Left lung (tissue), 10 donors: Measurements from ENCODE around the gene RBM20. TPM values are rescaled to one million over a fixed set of nuclear protein-coding genes. Genes with fewer than 3 reads are reported as not detected.
A peak's percentile ranks its signal among the peaks of the same experiment; 100 is the strongest.

Source experiments
- ATAC-seq: fragments of 200-7000 bp; cut with Tn5 transposase; one replicate; pipeline ENCODE4 v1.9.1; 2020; ENCODE audit warnings: moderate library complexity
- DNase-seq, 4 donors: peaks; one replicate each; pipeline ENCODE4 v3.0.0-alpha.2; 2013 to 2020
- H3K27ac ChIP-seq, 2 donors: fragments of 200-600 bp; sonication (generic) in 1 of 2; one replicate each; pipeline versions ENCODE4 v1.5.0 to v1.8.0; 2020 to 2021
- H3K27me3 ChIP-seq, 2 donors: fragments of 200-600 bp; sonication (generic) in 1 of 2; one replicate each; pipeline versions ENCODE4 v1.5.0 to v1.8.0; 2020 to 2021
- H3K36me3 ChIP-seq, 2 donors: fragments of 200-600 bp; sonication (generic) in 1 of 2; one replicate each; pipeline versions ENCODE4 v1.5.0 to v1.8.0; 2020 to 2021
- H3K4me1 ChIP-seq, 2 donors: fragments of 200-600 bp; one replicate each; pipeline ENCODE4 v1.8.0; 2021
- H3K4me3 ChIP-seq, 2 donors: fragments of 200-600 bp; sonication (generic) in 1 of 2; one replicate each; pipeline versions ENCODE4 v1.5.0 to v1.8.0; 2020 to 2021; ENCODE audit warnings: mild to moderate bottlenecking in 1 of 2
- H3K9me3 ChIP-seq, 2 donors: fragments of 200-600 bp; sonication (generic) in 1 of 2; one replicate each; pipeline versions ENCODE4 v1.5.0 to v1.8.0; 2020 to 2021
- intact Hi-C, 2 donors: fragments of 100-400 bp; cut with DNase I; formaldehyde crosslinking; loops; one replicate each; pipeline versions ENCODE4 v1.11.2 to v1.14.2; 2022
- polyA plus RNA-seq, 6 donors: library from polyadenylated mRNA; unstranded; fragments of 120-200 nt; gene quantifications; one replicate each; pipeline ENCODE4 v1.2.1, GENCODE V29; 2013; ENCODE audit not compliant: insufficient read length in 6 of 6
- total RNA-seq, 2 donors: library from RNA; stranded (reverse); fragmentation: NEBNext Ultra II Directional; extraction: Animal tissue kit (Norgen Biotek cat#: 25700); gene quantifications; one replicate each; pipeline ENCODE4 v1.2.1, GENCODE V29; 2021
- TF ChIP-seq, protein P1 (sequence below), 2 donors: fragments of 200-600 bp; sonication (generic) in 1 of 2; IDR thresholded peaks; one replicate each; pipeline versions ENCODE4 v1.5.0 to v1.8.0; 2021; ENCODE audit warnings: antibody characterized with exemption in 2 of 2
- donor health status: DM: no; HTN: yes; CAD: no.
- donor health status: DM: no; HTN: no; CAD: no.

Gene RBM20
- total and polyA plus RNA-seq, 8 donors: 0.55 to 1.8 (median 1.1) TPM

DNA sequence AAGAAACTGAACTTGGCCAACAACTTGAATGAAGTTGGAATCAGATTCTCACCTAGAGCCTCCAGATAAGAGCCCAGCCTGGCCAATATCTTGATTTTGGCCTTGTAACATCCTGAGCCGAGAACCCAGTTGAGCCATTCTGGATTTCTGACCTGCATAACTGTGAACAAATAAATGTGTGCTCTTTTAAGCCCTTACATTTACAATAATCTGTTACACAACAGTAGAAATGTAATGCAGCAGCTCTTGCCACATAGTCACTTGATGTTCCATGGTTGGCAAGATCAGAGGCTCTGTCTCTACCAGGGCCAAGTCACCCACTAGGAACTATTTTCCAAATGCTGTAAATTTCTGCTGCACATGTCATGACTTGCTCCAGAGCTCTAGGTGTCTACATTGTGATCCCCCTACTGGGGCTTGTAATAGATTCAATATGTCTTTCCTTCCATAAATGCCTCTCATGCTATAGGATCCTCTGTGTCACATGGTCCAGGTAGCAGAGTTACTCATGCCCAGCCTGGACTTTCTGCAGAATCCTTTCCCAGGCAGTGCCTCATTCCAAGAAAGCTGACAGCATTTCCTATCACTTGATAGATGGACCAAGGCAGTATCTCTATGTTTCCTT is 11.4 kb upstream of the RBM20 start:
- Histone ChIP-seq H3K27me3 (peaks cover 4 to 33% of the 10 kb centered on the region in 2 donors), H3K4me3 (no peak overlapping the region), H3K4me1 (no peaks in the 10 kb centered on the region), H3K36me3 (no peaks in the 10 kb centered on the region), H3K9me3 (no peaks in the 10 kb centered on the region), H3K27ac (no peak overlapping the region)
- TF ChIP-seq, protein P1, sequence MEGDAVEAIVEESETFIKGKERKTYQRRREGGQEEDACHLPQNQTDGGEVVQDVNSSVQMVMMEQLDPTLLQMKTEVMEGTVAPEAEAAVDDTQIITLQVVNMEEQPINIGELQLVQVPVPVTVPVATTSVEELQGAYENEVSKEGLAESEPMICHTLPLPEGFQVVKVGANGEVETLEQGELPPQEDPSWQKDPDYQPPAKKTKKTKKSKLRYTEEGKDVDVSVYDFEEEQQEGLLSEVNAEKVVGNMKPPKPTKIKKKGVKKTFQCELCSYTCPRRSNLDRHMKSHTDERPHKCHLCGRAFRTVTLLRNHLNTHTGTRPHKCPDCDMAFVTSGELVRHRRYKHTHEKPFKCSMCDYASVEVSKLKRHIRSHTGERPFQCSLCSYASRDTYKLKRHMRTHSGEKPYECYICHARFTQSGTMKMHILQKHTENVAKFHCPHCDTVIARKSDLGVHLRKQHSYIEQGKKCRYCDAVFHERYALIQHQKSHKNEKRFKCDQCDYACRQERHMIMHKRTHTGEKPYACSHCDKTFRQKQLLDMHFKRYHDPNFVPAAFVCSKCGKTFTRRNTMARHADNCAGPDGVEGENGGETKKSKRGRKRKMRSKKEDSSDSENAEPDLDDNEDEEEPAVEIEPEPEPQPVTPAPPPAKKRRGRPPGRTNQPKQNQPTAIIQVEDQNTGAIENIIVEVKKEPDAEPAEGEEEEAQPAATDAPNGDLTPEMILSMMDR (IDR thresholded peaks at IDR 0.05): no peak
- no peak for ATAC-seq
- no peak for DNase-seq
- intact Hi-C loops: no loop called here

DNA sequence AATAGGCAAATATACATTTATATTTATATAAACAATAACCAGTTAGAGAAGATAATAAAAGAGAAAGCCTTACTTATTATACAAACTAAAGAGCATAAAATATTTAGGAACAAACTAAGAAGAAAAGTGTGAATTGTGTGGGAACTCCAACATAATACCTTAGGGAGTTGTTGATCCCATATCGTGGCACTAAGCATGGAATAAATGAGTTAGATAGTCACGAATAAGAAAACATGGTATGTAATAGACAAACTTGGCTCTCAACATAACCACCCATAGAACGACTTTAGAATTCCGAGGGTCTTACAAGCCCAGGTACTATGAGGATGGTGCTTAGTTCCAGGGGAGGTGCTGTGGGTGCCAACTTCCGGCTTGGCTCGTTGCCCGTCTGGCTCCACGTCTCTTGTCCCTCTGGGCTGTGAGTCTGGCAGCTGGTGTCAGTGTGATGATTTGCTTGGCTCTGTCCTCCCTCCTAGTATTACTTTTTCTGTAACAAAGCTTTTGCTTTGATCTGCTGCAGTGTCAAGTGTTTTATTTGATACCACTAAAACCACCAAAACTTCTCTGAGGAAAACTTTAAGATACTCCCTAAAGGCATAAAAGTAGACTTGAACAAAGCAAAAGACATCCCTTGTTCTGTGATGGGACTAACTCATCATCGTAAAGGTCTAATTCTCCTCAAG is 9.5 kb upstream of the RBM20 start:
- TF ChIP-seq, protein P1 (IDR thresholded peaks at IDR 0.05): no peak
- Histone ChIP-seq H3K27ac (no peak overlapping the region), H3K4me3 (no peak overlapping the region), H3K4me1 (no peaks in the 10 kb centered on the region), H3K36me3 (no peaks in the 10 kb centered on the region), H3K27me3 (peaks cover 18 to 51% of the 10 kb centered on the region in 2 donors), H3K9me3 (no peaks in the 10 kb centered on the region)
- peak in 1 of 4 donors; percentile 60 for DNase-seq
- ATAC-seq: no peak
- intact Hi-C loops: no loop called here

DNA sequence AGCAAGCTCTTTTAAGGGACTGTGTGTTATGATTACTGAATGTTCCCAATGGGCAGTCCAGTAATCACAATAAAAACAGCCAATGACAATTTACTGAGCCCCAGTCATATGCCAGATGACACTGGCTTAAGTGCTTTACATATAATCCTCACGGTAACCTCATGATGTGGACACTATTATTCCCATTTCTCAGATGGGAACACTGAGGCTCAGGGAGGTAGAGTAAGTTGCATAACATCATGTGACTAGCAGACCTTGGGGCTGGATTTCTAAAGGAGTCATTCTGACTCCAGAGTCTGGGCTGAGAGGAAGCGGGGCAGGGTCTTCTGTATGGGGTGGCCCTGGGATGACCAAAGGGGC is 7.6 kb upstream of the RBM20 start:
- TF ChIP-seq, protein P1 (IDR thresholded peaks at IDR 0.05): no peak
- ATAC-seq (no peak), DNase-seq (no peak)
- Histone ChIP-seq H3K4me1 (no peaks in the 10 kb centered on the region), H3K27ac (no peak overlapping the region), H3K36me3 (no peaks in the 10 kb centered on the region), H3K9me3 (no peaks in the 10 kb centered on the region), H3K27me3 (peaks cover 32 to 70% of the 10 kb centered on the region in 2 donors), H3K4me3 (no peak overlapping the region)
- intact Hi-C loops: no loop called here

DNA sequence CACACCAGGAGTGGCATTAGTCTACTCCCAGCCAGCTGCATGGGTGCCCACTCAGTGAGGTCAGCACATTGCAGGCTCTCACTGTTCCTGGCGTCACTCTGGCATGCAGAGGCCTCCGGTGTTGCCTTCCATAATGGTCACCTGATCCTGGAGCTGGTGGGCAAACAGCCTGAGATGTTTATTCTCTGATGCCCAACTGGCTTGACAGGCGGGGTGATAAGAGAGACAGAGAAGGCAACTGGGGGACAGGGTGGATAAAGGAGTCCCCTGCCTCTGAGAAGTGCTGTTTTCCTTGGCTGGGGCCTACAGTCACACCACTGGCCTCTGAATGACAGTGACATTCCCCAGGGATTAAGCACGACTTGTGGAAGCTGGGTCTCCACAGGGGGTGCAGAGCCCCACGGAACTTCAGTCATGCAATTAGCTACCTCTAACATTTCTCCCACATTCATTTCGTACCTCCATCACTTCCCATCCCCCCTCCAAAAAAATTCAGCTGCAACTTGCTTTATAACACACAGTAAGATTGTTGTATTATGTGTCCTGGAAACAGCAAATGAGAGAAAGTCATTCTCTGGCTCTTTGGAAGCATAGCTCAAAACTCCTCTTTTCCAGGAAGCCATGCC is 7.1 kb upstream of the RBM20 start:
- intact Hi-C loops: no loop called here
- ATAC-seq (no peak), DNase-seq (no peak)
- no peaks in the 10 kb centered on the region for H3K36me3 ChIP-seq
- no peak overlapping the region for H3K27ac ChIP-seq
- H3K4me3 ChIP-seq: no peak overlapping the region
- TF ChIP-seq, protein P1 (IDR thresholded peaks at IDR 0.05): no peak
- H3K4me1 ChIP-seq: no peaks in the 10 kb centered on the region
- peaks cover 37 to 75% of the 10 kb centered on the region in 2 donors for H3K27me3 ChIP-seq
- H3K9me3 ChIP-seq: no peaks in the 10 kb centered on the region

DNA sequence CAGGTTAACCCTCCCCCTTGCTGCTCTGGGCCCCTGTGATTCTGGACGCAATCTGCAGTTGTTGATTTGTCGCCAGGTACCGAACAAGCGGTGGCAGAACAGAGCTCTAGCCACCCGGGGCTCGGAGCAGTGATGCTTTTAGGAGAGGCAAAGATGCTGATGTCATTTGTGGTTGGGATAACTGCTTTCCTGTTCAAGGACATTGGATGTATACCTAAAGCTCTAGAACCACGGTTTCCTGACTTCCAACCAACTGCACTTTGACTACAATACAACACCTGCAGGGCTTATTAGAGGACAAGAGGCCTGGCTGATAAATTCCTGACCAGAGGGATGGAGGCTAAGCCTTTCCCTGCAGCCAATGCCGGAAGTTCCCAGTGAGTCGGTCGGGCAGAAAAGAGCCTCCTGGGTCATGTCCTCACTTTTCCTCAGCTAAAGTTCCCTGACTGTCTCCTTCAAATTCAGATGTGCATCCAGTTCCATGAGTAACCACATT is 6.5 kb upstream of the RBM20 start:
- TF ChIP-seq, protein P1 (IDR thresholded peaks at IDR 0.05): no peak
- no peaks in the 10 kb centered on the region for H3K9me3 ChIP-seq
- DNase-seq (no peak), ATAC-seq (no peak)
- H3K27ac ChIP-seq: no peak overlapping the region
- intact Hi-C loops: no loop called here
- H3K27me3 ChIP-seq: peaks cover 43 to 81% of the 10 kb centered on the region in 2 donors
- no peaks in the 10 kb centered on the region for H3K4me1 ChIP-seq
- no peaks in the 10 kb centered on the region for H3K36me3 ChIP-seq
- H3K4me3 ChIP-seq: no peak overlapping the region
